ENCODE data around the gene CPM.

Gene CPM

GRCh38 chr12:68932961-68933893 lies at the start of gene CPM:
Gene CPM (minus strand): TSS chr12:68933171. CDS start chr12:68932837, 334 bp downstream.
- no peak for DNase-seq

- no peak for DNase-seq
Observed at GRCh38 chr12:68981516-68981915, 48.5 kb upstream of the CPM start.

- no peak for DNase-seq
Observed at GRCh38 chr12:68980476-68981212, 47.7 kb upstream of the CPM start.

GRCh38 chr12:68978678-68979077 lies 45.7 kb upstream of the CPM start:
- no peak for DNase-seq

- no peak for DNase-seq
Observed at GRCh38 chr12:68977909-68978610, 45.1 kb upstream of the CPM start.

GRCh38 chr12:68977335-68977734 lies 44.4 kb upstream of the CPM start:
- DNase-seq: no peak

- DNase-seq: no peak
Observed at GRCh38 chr12:68976395-68976841, 43.4 kb upstream of the CPM start.

GRCh38 chr12:68975811-68976210 lies 42.8 kb upstream of the CPM start:
- DNase-seq: no peak

GRCh38 chr12:68972595-68972994 lies 39.6 kb upstream of the CPM start:
- no peak for DNase-seq

GRCh38 chr12:68971404-68971803 lies 38.4 kb upstream of the CPM start:
- no peak for DNase-seq

- DNase-seq: no peak
Observed at GRCh38 chr12:68970951-68971350, 38.0 kb upstream of the CPM start.

- no peak for DNase-seq
Observed at GRCh38 chr12:68970306-68970705, 37.3 kb upstream of the CPM start.

GRCh38 chr12:68967046-68967445 lies 34.1 kb upstream of the CPM start:
- DNase-seq: no peak

GRCh38 chr12:68963856-68964745 lies 31.1 kb upstream of the CPM start:
- no peak for DNase-seq

- DNase-seq: no peak
Observed at GRCh38 chr12:68962877-68963855, 30.2 kb upstream of the CPM start.

- DNase-seq: no peak
Observed at GRCh38 chr12:68959891-68960464, 27.0 kb upstream of the CPM start.

- DNase-seq: no peak
Observed at GRCh38 chr12:68959143-68959858, 26.3 kb upstream of the CPM start.

- DNase-seq: no peak
Observed at GRCh38 chr12:68958322-68958721, 25.4 kb upstream of the CPM start.

GRCh38 chr12:68957273-68957672 lies 24.3 kb upstream of the CPM start:
- DNase-seq: no peak

- DNase-seq: no peak
Observed at GRCh38 chr12:68956466-68956865, 23.5 kb upstream of the CPM start.

Measured in GDM1 (cell line).